DLD1 (cell line): ENCODE measurements around the gene PHLPP1.

Experiments
- in situ Hi-C: cut with HindIII; loops from 2 replicates; pipeline ENCODE4 v1.10.0; 2017; ENCODE audit warnings: low sequenced_read_pairs

PHLPP1 gene

GRCh38 chr18:62975785-62976184 is 260.4 kb downstream of the PHLPP1 start:
- in situ Hi-C loops = no loop called here

- in situ Hi-C loops = no loop called here
These were observed 260.9 kb downstream of the PHLPP1 start for GRCh38 chr18:62976227-62976626.

GRCh38 chr18:62977512-62977911 is 262.2 kb downstream of the PHLPP1 start:
- in situ Hi-C loops = no loop called here

GRCh38 chr18:62978251-62979049 is 263.1 kb downstream of the PHLPP1 start:
- in situ Hi-C loops = no loop called here

- in situ Hi-C loops = no loop called here
These were observed 263.8 kb downstream of the PHLPP1 start for GRCh38 chr18:62979176-62979575.

GRCh38 chr18:62979900-62980299 is 264.6 kb downstream of the PHLPP1 start:
- in situ Hi-C loops = no loop called here

- in situ Hi-C loops = no loop called here
These were observed 266.2 kb downstream of the PHLPP1 start for GRCh38 chr18:62981566-62981965.

GRCh38 chr18:62982600-62983251 is 267.4 kb downstream of the PHLPP1 start:
- in situ Hi-C loops = no loop called here

- in situ Hi-C loops = no loop called here
These were observed 269.4 kb downstream of the PHLPP1 start for GRCh38 chr18:62984656-62985315.

GRCh38 chr18:62986490-62986889 is 271.1 kb downstream of the PHLPP1 start:
- in situ Hi-C loops = no loop called here

GRCh38 chr18:62987055-62987830 is 271.9 kb downstream of the PHLPP1 start:
- in situ Hi-C loops = no loop called here

GRCh38 chr18:62987859-62988258 is 272.5 kb downstream of the PHLPP1 start:
- in situ Hi-C loops = no loop called here

- in situ Hi-C loops = no loop called here
These were observed 273.1 kb downstream of the PHLPP1 start for GRCh38 chr18:62988471-62988870.

GRCh38 chr18:62989195-62989594 is 273.9 kb downstream of the PHLPP1 start:
- in situ Hi-C loops = no loop called here

- in situ Hi-C loops = no loop called here
These were observed 275.3 kb downstream of the PHLPP1 start for GRCh38 chr18:62990653-62991052.

- in situ Hi-C loops = no loop called here
These were observed 276.0 kb downstream of the PHLPP1 start for GRCh38 chr18:62991389-62991788.

GRCh38 chr18:62991959-62992358 is 276.6 kb downstream of the PHLPP1 start:
- in situ Hi-C loops = no loop called here

- in situ Hi-C loops = no loop called here
These were observed 277.6 kb downstream of the PHLPP1 start for GRCh38 chr18:62992877-62993365.

GRCh38 chr18:62996566-62996965 is 281.2 kb downstream of the PHLPP1 start:
- in situ Hi-C loops = no loop called here

- in situ Hi-C loops = no loop called here
These were observed 281.7 kb downstream of the PHLPP1 start for GRCh38 chr18:62997076-62997475.

- in situ Hi-C loops = no loop called here
These were observed 283.1 kb downstream of the PHLPP1 start for GRCh38 chr18:62998443-62998842.
